ENCODE data around the gene EPB41L1.

The EPB41L1 gene

GRCh38 chr20:36272547-36273220 is 118.1 kb downstream of the EPB41L1 start:
- no peak overlapping the region for H3K4me3 ChIP-seq (ENCODE audit: low read depth, low read length)
- no peaks in the 10 kb centered on the region for H3K9me3 ChIP-seq (ENCODE audit: control insufficient read depth, insufficient read depth, low read depth, low read length)
- peaks cover 9% of the 10 kb centered on the region; the same call in 1 of the 2 replicates for H3K4me1 ChIP-seq (ENCODE audit: control insufficient read depth, insufficient read depth, low read length)
- H3K27me3 ChIP-seq (ENCODE audit: control insufficient read depth, insufficient read depth, low read length), result no peaks in the 10 kb centered on the region
- H3K36me3 ChIP-seq (ENCODE audit: control insufficient read depth, insufficient read depth, low read length), result no peaks in the 10 kb centered on the region
- H3K27ac ChIP-seq (ENCODE audit: low read depth, low read length), result no peak overlapping the region
- no peak overlapping the region for H3K9ac ChIP-seq (ENCODE audit: low read length)

DNA sequence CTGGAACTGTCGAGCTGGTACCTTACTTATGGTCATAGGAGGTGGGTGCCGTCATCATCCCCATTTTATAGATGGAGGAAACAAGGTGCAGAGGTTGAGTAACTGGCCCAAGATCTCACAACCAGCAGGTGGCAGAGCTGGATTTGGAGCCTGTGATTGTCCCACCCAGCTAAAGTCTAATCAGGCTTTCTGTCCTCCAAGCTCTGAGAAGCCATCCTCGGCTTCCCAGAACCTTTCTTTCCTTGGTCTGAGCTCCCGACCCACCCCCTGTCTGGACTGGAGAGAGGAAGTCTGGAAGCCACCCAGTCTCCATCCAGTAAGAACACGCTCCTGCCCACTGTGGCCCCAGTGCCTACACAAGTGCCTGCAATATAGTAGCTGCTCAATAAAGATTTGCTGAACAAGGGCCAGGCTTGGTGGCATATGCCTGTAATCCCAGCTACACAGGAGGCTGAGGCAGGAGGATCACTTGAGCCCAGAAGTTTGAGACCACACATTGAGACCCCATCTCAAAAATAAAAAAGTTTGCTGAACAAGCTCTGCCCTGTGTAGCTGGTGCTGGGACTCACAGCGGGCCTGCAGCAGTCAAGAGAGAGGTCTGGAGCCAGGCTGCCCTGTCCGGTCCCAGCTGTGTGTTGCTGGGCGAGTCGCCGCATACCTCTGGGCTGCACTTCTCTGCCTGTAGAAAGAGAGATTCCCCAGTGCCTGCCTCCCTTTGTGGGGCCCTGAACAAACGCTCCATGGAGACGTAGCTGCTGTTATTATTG is 119.1 kb downstream of the EPB41L1 start:
- Histone ChIP-seq H3K36me3 (ENCODE audit: control insufficient read depth, insufficient read depth, low read length) (no peaks in the 10 kb centered on the region), H3K9ac (ENCODE audit: low read length) (no peak overlapping the region), H3K27ac (ENCODE audit: low read depth, low read length) (no peak overlapping the region), H3K4me3 (ENCODE audit: low read depth, low read length) (no peak overlapping the region), H3K4me1 (ENCODE audit: control insufficient read depth, insufficient read depth, low read length) (peaks cover 8% of the 10 kb centered on the region; the same call in 1 of the 2 replicates), H3K9me3 (ENCODE audit: control insufficient read depth, insufficient read depth, low read depth, low read length) (no peaks in the 10 kb centered on the region), H3K27me3 (ENCODE audit: control insufficient read depth, insufficient read depth, low read length) (no peaks in the 10 kb centered on the region)

DNA sequence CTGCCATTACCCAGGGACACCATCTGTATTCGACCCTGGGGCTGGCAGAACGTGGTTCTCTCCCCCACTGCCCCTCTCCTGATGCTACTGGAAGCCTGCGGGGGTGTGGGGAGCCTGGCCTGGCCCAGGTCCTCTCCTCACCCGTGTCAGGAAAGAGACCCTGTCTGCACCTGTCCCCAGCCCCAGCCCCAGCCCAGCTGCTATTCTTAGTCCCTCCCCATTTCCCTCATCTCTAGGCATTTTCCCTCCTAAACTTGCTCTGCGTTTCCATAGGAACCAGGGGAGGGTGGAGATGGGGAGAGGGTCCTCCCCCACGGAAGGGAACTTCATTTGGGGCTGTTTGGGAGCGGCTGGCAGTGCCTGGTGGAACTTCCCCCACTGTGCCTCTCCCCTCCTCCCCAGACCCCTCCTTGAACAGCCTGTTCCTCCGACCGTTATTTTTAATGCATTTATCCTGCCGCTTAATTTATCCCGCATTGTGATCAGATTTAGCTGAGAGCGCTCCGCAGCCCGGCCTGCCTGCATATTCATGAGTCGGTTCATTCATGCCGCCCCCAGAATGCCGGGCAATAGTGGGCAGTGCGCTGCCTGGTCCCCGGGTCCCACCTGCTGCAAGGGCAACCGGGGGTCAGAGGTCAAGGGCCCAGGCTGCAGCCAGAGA is 119.8 kb downstream of the EPB41L1 start:
- H3K27me3 ChIP-seq (ENCODE audit: control insufficient read depth, insufficient read depth, low read length), result no peaks in the 10 kb centered on the region
- peaks cover 8% of the 10 kb centered on the region; the same call in 1 of the 2 replicates for H3K4me1 ChIP-seq (ENCODE audit: control insufficient read depth, insufficient read depth, low read length)
- no peaks in the 10 kb centered on the region for H3K36me3 ChIP-seq (ENCODE audit: control insufficient read depth, insufficient read depth, low read length)
- H3K9ac ChIP-seq (ENCODE audit: low read length), result no peak overlapping the region
- no peak overlapping the region for H3K27ac ChIP-seq (ENCODE audit: low read depth, low read length)
- no peak overlapping the region for H3K4me3 ChIP-seq (ENCODE audit: low read depth, low read length)
- H3K9me3 ChIP-seq (ENCODE audit: control insufficient read depth, insufficient read depth, low read depth, low read length), result no peaks in the 10 kb centered on the region

DNA sequence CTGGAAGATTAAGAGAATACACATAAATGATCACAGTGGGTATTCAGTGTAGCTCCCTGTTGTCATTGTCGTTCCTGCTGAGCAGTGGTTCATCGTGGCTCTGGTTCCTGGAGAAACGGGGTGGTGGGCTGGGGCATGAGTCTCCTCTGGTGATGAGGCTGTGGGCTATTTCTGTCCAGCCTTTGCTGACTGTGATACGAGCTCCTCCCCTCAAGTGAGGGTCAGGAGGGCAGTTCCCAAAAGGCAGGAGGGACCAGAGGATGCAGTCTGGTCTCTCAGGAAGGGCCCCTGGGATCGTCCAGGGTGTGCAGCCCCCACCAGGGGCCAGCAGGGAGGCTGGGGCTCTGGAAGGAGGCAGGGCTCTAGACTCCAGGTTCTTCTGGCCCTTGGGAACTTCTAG is 120.5 kb downstream of the EPB41L1 start:
- no peaks in the 10 kb centered on the region for H3K36me3 ChIP-seq (ENCODE audit: control insufficient read depth, insufficient read depth, low read length)
- no peak overlapping the region for H3K4me3 ChIP-seq (ENCODE audit: low read depth, low read length)
- no peak overlapping the region for H3K9ac ChIP-seq (ENCODE audit: low read length)
- no peak overlapping the region for H3K27ac ChIP-seq (ENCODE audit: low read depth, low read length)
- H3K9me3 ChIP-seq (ENCODE audit: control insufficient read depth, insufficient read depth, low read depth, low read length), result no peaks in the 10 kb centered on the region
- H3K27me3 ChIP-seq (ENCODE audit: control insufficient read depth, insufficient read depth, low read length), result no peaks in the 10 kb centered on the region
- peaks cover 8% of the 10 kb centered on the region; the same call in 1 of the 2 replicates for H3K4me1 ChIP-seq (ENCODE audit: control insufficient read depth, insufficient read depth, low read length)

- H3K4me3 ChIP-seq (ENCODE audit: low read depth, low read length), result no peak overlapping the region
- H3K4me1 ChIP-seq (ENCODE audit: control insufficient read depth, insufficient read depth, low read length), result peaks cover 8% of the 10 kb centered on the region; the same call in 1 of the 2 replicates
- H3K9ac ChIP-seq (ENCODE audit: low read length), result no peak overlapping the region
- no peaks in the 10 kb centered on the region for H3K9me3 ChIP-seq (ENCODE audit: control insufficient read depth, insufficient read depth, low read depth, low read length)
- no peak overlapping the region for H3K27ac ChIP-seq (ENCODE audit: low read depth, low read length)
- H3K36me3 ChIP-seq (ENCODE audit: control insufficient read depth, insufficient read depth, low read length), result no peaks in the 10 kb centered on the region
- H3K27me3 ChIP-seq (ENCODE audit: control insufficient read depth, insufficient read depth, low read length), result no peaks in the 10 kb centered on the region
These were observed 121.1 kb downstream of the EPB41L1 start for GRCh38 chr20:36275441-36276189.

GRCh38 chr20:36277546-36277945 is 123.0 kb downstream of the EPB41L1 start:
- no peaks in the 10 kb centered on the region for H3K4me1 ChIP-seq (ENCODE audit: control insufficient read depth, insufficient read depth, low read length)
- H3K4me3 ChIP-seq (ENCODE audit: low read depth, low read length), result no peak overlapping the region
- no peaks in the 10 kb centered on the region for H3K27me3 ChIP-seq (ENCODE audit: control insufficient read depth, insufficient read depth, low read length)
- no peaks in the 10 kb centered on the region for H3K36me3 ChIP-seq (ENCODE audit: control insufficient read depth, insufficient read depth, low read length)
- no peaks in the 10 kb centered on the region for H3K9me3 ChIP-seq (ENCODE audit: control insufficient read depth, insufficient read depth, low read depth, low read length)
- no peak overlapping the region for H3K9ac ChIP-seq (ENCODE audit: low read length)
- no peak overlapping the region for H3K27ac ChIP-seq (ENCODE audit: low read depth, low read length)

- no peaks in the 10 kb centered on the region for H3K27me3 ChIP-seq (ENCODE audit: control insufficient read depth, insufficient read depth, low read length)
- H3K9me3 ChIP-seq (ENCODE audit: control insufficient read depth, insufficient read depth, low read depth, low read length), result no peaks in the 10 kb centered on the region
- H3K27ac ChIP-seq (ENCODE audit: low read depth, low read length), result no peak overlapping the region
These were observed 124.8 kb downstream of the EPB41L1 start for GRCh38 chr20:36279362-36279761.

DNA sequence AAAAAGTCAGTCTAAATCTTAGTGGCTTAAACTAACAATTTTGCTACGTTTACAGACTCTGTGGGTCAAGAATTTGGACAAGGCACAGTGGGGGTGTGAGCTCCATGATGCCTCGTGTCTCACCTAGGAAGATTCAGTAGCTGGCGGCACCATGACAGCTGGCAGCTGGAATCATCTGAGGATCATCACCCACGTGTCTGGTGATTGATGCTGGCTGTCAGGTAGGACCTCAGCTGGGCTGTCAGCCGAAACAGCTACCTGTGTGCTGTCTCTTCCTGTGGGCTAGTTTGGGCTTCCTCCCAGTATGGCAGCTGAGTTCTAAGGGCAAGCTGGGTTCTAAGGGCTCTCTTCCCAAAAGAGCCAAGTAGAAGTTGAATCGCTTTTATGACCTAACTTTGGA is 125.2 kb downstream of the EPB41L1 start:
- no peaks in the 10 kb centered on the region for H3K36me3 ChIP-seq (ENCODE audit: control insufficient read depth, insufficient read depth, low read length)
- H3K27me3 ChIP-seq (ENCODE audit: control insufficient read depth, insufficient read depth, low read length), result no peaks in the 10 kb centered on the region
- no peaks in the 10 kb centered on the region for H3K4me1 ChIP-seq (ENCODE audit: control insufficient read depth, insufficient read depth, low read length)
- H3K9me3 ChIP-seq (ENCODE audit: control insufficient read depth, insufficient read depth, low read depth, low read length), result no peaks in the 10 kb centered on the region
- H3K27ac ChIP-seq (ENCODE audit: low read depth, low read length), result no peak overlapping the region
- no peak overlapping the region for H3K9ac ChIP-seq (ENCODE audit: low read length)
- H3K4me3 ChIP-seq (ENCODE audit: low read depth, low read length), result no peak overlapping the region

More at GRCh38 chr20:36279362-36279761, 124.8 kb downstream of the EPB41L1 start:
- no peaks in the 10 kb centered on the region for H3K36me3 ChIP-seq (ENCODE audit: control insufficient read depth, insufficient read depth, low read length)
- no peak overlapping the region for H3K4me3 ChIP-seq (ENCODE audit: low read depth, low read length)
- no peak overlapping the region for H3K9ac ChIP-seq (ENCODE audit: low read length)
- H3K4me1 ChIP-seq (ENCODE audit: control insufficient read depth, insufficient read depth, low read length), result no peaks in the 10 kb centered on the region

- H3K36me3 ChIP-seq (ENCODE audit: control insufficient read depth, insufficient read depth, low read length), result no peaks in the 10 kb centered on the region
- H3K9ac ChIP-seq (ENCODE audit: low read length), result no peak overlapping the region
- H3K27ac ChIP-seq (ENCODE audit: low read depth, low read length), result no peak overlapping the region
These were observed 127.3 kb downstream of the EPB41L1 start for GRCh38 chr20:36281785-36282380.

More at GRCh38 chr20:36281785-36282380, 127.3 kb downstream of the EPB41L1 start:
- Histone ChIP-seq H3K4me1 (ENCODE audit: control insufficient read depth, insufficient read depth, low read length) (no peaks in the 10 kb centered on the region), H3K27me3 (ENCODE audit: control insufficient read depth, insufficient read depth, low read length) (no peaks in the 10 kb centered on the region), H3K4me3 (ENCODE audit: low read depth, low read length) (no peak overlapping the region), H3K9me3 (ENCODE audit: control insufficient read depth, insufficient read depth, low read depth, low read length) (no peaks in the 10 kb centered on the region)
